NOMO-1 (cell line): Measurements from ENCODE around the gene TMEM217.

Source experiments
- DNase-seq, 2 experiments: peaks; one replicate each; lab custom pipeline; 2025; ENCODE audit not compliant: unreplicated experiment in 2 of 2; lab: John Stamatoyannopoulos, UW

TMEM217 gene

DNA sequence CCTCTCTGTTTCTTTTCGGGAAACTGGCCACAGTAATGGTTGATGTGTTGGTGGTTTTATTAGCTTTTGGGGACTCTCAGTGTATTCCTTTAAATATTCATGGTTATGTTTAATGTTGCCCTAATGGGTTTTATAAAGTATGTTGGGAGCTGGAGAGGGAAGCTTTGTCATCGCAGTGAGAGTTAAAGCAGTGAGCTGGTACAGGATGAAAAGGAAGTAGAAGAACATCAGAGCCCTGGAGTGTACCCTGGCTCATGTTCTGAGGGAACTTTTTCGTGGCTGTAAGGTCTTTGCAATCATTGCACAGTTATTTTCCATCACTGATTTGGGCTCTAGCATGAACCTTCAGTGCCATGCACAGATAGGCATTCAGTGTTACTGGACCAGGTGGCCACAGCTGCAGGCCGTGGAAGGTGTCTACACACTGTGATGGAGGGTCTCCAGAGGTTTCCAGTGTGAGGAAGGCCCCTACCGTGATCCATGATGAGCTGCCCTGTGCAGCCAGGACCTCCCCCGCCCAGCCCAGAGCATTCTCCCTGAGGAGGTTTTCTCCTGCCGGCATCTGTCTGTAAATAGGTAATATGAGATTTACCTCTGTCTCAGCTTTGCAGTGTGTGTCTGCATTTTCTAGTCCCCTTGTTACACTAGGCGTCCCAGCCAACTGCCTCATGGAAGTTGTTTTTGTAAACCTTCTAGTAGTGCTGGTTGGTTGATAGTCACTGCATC, 22.4 kb upstream of the TMEM217 start:
- peak in 1 of 2 experiments; percentile 81 for DNase-seq

DNA sequence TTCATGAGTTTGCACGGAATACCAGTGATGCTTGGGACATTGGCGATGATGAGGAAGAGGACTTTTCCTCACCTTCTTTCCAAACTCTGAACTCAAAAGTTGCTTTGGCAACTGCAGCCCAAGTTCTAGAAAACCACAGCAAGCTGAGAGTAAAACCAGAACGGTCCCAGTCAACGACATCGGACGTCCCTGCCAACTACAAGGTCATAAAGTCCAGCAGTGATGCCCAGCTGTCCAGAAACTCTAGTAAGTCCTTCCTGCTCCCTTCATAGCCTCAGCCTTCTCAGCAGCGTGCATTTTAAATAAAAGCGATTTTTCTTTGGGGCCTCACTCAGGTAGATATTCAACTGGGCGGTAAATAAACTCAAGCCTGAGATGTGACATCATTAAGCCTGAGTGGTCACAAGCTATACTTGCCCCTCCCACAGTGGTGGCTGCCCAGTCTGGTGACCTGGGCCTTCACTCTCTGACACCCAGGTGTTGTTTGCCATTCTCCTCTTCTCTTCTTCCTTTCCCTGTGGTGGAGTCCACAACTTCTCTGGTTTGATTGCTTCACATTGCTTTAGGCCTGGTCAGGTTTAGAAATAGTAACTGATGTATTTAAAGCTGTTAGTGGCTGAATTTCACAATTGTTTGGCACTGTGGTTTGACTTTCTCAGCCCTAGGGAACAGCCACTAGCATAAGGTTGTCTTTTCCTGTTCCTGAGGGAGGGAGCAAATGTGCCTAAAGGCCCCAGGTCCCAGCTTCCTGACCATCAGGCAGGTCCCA, 21.6 kb upstream of the TMEM217 start:
- DNase-seq: peak; percentile 82 to 96

DNA sequence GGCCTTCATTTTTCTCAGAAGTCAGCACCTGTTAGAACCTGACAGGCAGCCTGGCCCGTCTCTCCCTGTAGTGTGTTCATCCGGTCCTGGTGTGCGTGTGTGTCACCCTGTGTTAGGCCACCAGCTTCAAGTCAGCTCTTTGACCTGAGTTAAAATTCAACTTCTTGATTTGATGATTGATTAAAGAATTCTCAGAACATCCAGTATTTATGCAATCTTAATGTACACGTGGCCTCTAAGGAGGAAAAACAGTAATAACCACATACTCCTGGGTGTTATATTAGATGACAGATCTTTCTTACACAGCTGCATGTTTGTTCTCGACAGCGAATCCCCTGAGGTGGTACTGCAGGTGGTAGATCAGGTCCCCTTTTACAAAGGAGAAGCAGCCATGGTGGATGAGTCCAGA, 19.1 kb upstream of the TMEM217 start:
- no peak for DNase-seq

DNA sequence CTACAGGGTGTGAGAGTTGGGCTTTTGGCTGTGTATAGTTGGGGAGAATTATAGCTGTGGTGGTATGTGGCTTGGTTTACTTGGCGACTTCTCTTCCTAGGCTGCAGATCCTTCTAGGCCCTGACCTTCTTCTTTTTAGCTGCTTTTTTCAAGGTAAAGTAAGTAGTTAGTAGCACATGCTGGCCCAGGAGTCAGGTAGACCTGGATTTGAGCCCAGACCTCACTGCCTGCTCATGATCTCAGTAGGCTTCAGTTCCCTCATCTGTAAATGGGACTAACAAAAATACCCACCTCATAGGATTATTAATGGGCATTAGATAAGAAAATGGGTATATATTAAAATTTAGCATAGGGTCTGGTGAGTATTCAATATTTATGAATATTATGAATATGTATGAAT, 17.4 kb upstream of the TMEM217 start:
- DNase-seq: no peak

DNA sequence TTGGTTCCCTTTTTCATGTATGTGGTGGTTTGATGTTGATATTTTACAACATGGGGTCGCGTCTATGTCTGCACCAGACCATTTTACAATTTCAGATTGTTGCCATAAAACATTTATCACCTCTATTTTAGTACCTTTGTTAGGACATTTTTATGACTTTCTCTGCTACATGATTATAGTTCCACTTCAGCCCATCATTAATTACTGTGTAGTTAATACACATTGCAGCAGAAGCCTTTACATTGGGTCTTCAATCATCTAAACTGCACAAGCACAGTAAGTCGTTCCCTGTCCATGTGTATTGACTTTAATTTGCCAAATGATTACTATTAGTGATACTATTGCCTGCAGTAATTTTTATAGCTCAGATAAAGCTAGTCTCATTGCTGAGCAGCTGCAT, 15.7 kb upstream of the TMEM217 start:
- peak in 1 of 2 experiments; percentile 12 for DNase-seq

DNA sequence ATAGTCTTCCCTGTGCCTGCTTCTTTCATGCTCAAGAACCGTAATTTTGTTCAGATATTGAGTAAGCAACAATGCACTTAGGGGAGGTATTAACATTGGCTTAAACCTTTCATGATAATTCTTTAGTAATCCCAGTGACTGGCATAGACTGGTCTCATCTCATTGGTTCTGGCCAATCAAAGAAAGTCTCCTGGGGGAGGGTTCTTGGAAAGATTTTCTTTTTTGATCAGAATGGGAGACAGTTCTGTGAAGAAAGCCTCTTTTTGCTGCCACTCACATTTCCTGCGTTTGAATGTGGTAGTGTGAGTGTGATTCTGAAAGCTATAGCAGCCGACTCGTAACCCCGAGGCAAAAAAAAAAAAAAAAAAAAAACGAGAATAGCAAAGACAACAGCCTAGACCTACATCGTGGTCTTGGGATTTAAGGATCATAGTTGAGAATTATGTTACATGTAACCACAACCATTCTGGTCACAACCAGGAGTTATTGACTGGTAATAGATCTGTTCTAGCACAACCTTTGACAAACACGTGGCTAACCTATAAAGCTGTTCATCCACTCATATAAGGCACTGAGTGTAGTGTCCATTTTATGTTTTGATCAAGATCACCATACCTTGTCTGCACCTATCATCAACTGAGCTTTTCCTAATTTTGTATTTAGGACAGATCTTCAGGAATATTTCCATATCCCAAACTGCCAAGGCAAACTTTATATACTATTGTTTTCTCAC, 15.1 kb upstream of the TMEM217 start:
- peak in 1 of 2 experiments; percentile 11 for DNase-seq

DNA sequence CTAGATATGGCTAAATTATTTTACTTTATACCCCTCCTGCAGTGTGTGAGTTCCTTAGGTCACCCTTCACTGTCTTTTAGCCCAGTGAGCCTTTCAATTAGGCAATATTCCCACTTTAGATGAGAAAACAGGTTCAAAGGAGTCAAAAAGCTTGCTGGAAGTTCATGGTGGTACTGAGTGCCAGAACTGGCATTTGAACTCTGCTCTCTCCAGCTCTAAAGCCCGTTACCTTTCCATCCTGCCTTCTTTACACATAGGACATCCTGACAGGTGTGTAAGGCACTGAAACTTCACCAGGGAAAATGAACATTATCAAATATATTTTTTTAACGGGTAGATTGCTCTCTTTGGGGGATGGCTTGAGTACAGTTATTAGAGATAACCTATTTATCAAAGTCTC, 11.2 kb upstream of the TMEM217 start:
- no peak for DNase-seq

DNA sequence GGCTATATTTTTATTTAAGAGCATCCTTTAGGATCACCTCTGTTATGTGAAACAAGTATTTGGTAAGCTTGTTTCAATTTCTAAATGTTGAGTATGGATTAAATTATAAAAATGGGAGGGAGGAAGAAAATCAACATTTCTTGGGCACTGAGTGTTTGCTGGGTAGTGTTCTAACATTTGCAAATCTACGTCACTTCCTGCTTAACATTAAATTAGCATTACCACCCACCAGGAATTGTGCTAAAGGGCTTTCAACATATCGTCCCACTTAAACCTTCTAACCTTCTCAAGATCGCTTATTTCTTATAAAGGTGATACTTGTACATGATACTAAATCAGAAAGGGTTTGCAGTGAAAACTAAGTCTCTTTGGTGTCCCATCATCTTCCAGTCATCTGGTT, 7.9 kb upstream of the TMEM217 start:
- DNase-seq: no peak

DNA sequence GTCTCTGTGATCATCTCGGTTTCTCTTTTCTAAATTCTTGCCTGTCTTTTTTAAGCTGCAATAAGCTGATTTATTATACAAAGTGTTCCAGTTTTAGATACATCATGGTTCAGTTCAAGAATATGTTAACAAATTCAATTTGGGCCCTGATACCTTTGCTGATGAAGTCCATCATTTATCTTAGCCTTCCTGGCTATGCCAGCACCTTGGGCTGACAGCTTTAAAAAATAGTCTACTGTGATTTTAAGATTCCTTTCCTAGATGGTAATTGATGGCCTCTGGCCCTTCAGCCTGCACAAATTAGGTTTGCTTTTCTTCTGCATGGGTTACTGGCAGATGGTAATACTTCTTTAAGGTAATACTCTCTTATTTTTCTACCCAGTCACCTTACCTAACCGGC, 7.1 kb upstream of the TMEM217 start:
- DNase-seq: no peak

DNA sequence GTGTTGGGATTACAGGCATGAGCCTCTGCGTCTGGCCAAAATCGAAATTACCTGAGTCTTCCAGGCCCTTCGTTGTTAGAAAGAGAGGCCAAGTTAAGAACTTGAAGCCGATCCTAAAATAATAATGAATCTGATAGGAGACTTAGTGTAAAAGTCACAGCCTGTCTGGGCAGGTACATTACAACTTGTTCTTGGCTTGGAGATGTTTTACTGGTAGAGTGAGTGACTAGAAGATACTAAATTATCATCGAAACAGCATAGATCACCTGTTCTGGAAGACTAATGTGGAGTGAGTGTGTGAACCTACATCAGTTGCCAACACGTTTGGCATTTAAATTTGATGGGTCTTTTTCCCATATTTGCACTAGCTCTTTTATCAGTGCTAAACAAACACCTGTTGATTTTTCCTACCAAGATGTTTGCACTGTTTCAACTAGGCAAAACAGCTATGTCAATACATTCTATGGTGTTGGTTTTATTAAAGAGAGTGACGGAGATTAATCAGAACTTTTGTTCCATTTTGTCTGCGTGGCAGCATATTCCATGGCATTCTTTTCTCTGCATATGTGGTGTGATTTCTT, 4.6 kb upstream of the TMEM217 start:
- DNase-seq: no peak

DNA sequence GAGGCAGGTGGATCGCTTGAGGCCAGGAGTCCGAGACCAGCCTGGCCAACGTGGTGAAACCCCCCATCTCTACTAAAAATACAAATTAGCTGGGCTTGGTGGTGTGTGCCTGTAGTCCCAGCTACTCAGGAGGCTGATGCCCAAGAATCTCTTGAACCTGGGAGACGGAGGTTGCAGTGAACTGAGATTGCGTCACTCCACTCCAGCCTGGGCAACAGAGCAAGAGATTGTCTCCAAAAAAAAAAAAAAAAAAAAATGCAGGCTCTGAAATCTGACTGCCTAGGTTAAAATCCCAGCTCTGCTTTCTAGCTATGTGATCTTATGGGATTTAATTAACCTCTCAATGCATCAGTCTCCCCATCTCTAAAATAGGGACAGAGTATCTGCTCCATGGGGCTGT, 3.3 kb upstream of the TMEM217 start:
- no peak for DNase-seq

DNA sequence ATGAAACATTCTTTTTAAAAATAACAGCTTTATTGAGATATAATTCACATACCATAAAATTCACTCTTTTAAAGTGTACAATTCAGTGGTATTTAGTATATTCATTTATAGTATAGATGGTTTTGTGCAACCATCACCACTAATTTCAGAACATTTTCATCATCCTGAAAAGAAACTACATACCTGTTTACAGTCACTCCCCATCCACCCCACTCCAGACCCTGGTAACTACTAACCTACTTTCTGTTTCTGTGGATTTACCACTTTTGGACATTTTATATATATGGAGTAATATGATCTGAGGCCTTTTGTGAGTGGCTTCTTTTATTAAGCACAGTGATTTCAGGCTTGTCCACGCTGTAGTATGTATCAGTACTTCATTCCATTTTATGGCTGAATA, 2.5 kb upstream of the TMEM217 start:
- no peak for DNase-seq

DNA sequence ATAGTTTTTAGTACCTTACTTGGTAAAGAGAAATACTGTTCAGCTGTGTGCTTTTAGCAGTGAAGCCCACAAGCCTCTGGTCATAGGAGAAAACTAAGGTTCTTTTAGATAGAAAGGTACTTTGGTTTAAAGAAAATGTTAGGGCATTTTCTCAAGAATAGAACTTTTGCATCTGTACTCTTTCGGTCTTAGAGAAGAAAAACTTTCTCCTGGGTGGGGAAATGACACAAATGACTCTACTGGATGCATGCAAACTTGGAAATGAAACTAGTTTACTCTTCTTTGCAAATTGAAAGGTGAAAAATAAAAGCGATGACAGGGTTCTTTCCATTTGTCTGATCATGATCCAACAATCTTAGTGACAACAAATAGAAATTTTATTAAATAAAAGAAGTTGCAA, 2.1 kb upstream of the TMEM217 start:
- no peak for DNase-seq

DNA sequence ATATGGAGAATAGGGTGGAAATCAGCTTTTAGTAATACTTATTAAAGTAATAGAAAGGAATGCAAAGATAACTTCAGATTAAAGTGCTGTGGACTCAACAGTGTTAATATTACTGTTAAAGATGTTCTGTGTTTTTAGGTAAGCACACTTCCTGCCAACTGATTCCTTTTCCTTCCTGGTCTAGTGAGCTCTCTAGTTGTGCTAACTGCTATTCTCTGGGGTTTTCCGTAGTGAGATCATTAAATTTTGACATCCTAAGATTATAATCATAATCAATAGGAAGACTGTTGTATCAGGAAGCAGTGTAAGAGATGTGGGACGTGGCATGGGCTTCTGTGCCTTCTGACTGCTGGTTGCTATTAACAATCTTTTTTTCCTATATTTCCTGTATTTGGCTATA, 1.2 kb upstream of the TMEM217 start:
- DNase-seq: no peak

DNA sequence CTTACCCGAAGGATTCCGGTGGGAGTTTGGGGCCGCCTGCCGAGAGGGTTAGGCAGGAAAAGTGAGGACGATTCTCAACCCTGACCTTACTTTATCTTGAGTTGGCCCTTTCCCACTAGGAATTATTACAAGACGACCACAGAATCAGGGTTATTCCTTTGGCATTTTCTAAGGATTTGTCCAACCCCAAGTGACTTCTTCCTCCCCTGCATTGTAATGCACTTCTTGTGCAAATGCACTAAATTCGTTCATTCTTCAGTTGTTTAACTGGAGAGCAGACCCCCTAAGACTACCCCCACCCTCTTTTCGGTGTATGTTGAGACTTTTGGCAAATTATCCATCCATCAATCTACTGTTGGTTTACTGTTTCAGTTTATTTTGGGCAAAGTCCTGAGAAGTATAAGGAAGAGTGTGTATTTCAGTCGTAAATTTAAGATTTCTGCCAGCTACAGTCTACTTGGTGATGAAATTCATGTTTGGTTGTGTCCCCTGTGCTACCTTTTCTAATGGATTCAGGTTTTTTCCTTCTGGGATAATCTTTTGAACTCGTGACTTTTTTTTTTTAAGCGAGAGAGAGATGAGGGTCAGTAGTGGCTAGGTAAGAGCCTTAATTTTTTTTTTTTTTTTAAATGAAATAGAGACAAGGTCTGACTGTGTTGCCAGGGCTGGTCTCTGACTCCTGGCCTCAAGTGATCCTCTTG, 611 bp upstream of the TMEM217 start:
- DNase-seq: peak in 1 of 2 experiments; percentile 11

DNA sequence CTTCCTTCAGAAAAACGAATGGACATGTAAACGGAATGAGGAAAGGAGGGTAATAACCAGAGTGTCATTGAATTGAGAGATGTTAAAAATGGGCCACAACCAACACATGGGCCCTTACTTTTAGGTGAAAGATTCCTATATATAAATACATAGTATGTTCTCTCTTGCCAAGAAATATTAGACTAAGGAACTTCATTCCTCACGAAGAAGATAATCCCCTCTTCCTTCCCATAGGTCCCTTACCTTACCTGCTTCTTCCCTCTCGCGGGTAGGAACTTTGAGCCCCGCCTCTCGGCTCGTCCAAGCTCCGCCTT, 667 bp downstream of the TMEM217 start:
- no peak for DNase-seq

DNA sequence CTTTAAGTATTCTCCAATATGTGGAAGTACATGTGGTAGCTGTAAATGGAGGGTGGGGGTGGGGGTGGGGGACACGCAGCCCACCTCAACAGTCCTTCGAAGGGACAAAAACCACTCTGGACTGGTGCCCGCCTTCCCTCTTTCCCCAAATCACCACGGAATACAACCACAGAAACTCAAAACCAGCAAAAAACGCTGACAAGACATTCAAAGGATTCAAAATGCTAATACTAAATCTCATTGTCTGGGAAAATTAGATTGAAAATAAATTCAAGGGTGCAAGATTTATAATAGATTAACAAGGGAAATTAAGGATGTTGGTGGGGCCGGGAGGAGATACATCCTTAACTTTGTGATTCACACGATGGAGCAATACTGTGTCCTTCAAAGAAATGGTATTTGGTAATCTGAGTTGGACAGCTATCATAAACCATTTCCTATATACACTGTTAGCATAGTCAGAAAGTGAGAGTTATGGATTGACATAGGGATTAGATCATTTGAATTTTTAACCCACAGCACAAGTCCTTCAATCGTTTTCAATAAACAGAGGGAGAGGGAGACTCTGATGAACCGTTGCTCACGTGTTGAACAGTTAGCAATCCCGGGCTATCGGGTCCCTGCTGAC, 1.1 kb downstream of the TMEM217 start:
- DNase-seq: peak in 1 of 2 experiments; percentile 66

DNA sequence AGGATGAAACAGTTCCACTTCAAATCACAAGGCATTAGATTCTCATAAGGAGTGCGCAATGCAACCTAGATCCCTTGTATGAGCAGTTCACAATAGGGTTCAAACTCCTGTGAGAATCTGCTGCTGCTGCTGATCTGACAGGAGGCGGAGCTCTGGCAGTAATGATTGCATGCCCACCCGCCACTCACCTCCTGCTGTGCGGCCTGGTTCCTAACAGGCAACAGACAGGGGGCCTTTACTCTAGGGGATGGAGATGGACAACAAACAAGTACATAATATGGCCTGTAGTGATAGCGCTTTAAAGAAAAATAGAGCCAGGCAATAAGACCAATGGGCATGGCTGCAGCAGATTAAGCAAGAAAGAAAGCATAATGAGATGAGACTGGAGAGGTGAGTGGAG, 3.1 kb downstream of the TMEM217 start:
- no peak for DNase-seq

DNA sequence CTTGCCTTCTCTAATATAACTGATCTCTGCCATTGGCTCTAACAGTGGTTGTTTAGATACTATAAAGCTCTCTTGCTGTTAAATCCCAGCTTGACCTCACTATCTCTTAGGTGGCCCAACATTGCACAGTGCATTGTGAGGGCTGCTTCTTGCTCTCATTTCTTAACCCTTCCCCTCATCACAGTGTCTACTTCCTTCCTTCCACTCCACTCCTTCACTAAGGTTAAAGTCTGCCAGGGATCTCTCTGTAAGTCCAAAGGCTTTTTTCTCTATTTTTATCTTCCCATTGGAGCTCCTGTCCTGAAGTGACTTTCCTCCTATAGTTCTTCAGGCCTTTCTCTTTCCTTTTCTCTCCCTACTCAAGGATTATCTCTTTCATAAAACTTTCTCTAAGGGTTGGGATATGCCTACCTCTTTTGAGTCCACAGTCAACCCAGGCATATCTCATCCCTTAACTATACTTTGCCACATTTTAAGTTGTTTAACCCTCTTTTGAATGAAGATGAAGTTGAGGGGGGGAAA, 4.4 kb downstream of the TMEM217 start:
- no peak for DNase-seq

DNA sequence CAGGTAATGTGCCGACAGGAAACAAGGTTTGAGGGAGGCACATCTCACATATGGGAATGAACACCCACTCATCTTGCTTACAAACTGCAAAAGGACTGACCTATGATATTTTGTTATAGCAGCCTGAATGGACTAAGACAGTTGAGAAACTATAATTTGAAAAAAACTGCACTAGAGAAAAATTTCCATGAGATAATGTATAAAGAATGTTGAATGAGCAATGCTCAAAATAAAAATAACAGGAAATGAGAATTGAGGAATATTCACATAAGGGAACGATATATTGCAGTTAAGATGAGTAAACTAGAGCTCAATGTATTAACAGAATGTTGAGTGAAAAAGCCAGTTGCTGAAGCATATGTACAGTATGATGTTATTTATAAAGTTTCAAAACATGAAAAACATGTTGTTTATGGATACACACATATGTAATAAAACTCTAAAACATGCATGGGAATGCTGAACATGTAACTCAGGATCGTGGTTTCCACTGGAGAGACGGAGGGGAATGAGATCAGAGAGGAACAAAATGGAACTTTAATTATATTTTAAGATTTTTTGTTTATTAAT, 6.6 kb downstream of the TMEM217 start:
- no peak for DNase-seq
